ENCODE measurements around the gene SIGLEC6.

DNA sequence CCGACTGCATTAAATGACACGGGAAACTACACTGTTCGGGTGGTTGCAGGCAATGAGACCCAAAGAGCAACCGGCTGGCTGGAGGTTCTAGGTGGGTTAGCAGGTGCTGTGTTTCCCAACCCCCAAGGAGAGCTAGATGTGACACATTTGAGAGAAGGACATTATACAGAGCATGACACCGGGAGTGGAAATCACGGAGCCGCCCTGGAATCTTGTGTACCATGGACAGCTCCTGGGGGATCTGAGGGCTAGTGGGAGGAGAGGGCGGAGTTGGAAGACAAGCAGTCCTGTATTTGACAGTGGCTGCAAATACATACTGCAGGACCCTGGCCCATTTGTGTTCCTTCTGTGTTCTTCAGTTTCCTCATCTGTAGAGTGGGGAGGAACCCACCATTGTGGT lies 50.9 kb downstream of the SIGLEC6 start:
- TF ChIP-seq, protein P1, sequence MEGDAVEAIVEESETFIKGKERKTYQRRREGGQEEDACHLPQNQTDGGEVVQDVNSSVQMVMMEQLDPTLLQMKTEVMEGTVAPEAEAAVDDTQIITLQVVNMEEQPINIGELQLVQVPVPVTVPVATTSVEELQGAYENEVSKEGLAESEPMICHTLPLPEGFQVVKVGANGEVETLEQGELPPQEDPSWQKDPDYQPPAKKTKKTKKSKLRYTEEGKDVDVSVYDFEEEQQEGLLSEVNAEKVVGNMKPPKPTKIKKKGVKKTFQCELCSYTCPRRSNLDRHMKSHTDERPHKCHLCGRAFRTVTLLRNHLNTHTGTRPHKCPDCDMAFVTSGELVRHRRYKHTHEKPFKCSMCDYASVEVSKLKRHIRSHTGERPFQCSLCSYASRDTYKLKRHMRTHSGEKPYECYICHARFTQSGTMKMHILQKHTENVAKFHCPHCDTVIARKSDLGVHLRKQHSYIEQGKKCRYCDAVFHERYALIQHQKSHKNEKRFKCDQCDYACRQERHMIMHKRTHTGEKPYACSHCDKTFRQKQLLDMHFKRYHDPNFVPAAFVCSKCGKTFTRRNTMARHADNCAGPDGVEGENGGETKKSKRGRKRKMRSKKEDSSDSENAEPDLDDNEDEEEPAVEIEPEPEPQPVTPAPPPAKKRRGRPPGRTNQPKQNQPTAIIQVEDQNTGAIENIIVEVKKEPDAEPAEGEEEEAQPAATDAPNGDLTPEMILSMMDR (IDR thresholded peaks at IDR 0.05 in 4 of 5, conservative IDR thresholded peaks at IDR 0.05 in 1 of 5) = no peak
- no peak for TF ChIP-seq POLR2A (IDR thresholded peaks at IDR 0.05)
